Thoracic aorta (tissue), 2 donors: Measurements from ENCODE around the gene MPO. TPM values are rescaled to one million over a fixed set of nuclear protein-coding genes. Genes with fewer than 3 reads are reported as not detected.
A peak's percentile ranks its signal among the peaks of the same experiment; 100 is the strongest.

Experiments
- ATAC-seq: fragments of 150-250 bp; one replicate; pipeline ENCODE4 v1.8.0; 2017; ENCODE audit warnings: low read depth; ENCODE audit not compliant: insufficient number of reproducible peaks, low FRiP score
- DNase-seq: peaks from one replicate; pipeline ENCODE4 v3.0.0-alpha.2; 2020; ENCODE audit warnings: low spot score
- H3K27ac ChIP-seq, 2 donors: fragments of 200-600 bp; sonication (generic); 1 replicate in 1 of 2; 2 replicates in 1 of 2; pipeline ENCODE4 v1.5.1; 2016; ENCODE audit warnings: mild to moderate bottlenecking in 2 of 2, moderate library complexity in 2 of 2
- H3K27me3 ChIP-seq: fragments of 200-600 bp; sonication (generic); replicated peaks from 2 replicates; pipeline ENCODE4 v1.6.0; 2016; ENCODE audit warnings: mild to moderate bottlenecking; ENCODE audit not compliant: insufficient read depth
- H3K36me3 ChIP-seq: fragments of 200-600 bp; sonication (generic); one replicate; pipeline ENCODE4 v1.5.1; 2016
- H3K4me1 ChIP-seq, 2 donors: fragments of 200-600 bp; sonication (generic); 1 replicate in 1 of 2; 2 replicates in 1 of 2; pipeline versions ENCODE4 v1.5.1 to v1.6.0; 2016; ENCODE audit warnings: low read depth in 2 of 2, mild to moderate bottlenecking in 1 of 2; ENCODE audit not compliant: control insufficient read depth in 1 of 2
- H3K4me3 ChIP-seq: fragments of 200-600 bp; sonication (generic); 2 replicates; pipeline ENCODE4 v1.5.1; 2016; ENCODE audit warnings: mild to moderate bottlenecking
- H3K9me3 ChIP-seq: fragments of 200-600 bp; sonication (generic); 2 replicates; pipeline ENCODE4 v1.5.1; 2016
- CTCF ChIP-seq: fragments of 200-600 bp; sonication (generic); IDR thresholded peaks from one replicate; pipeline ENCODE4 v1.5.1; 2019; ENCODE audit warnings: antibody characterized with exemption
- total RNA-seq, 2 donors: library from RNA; depleted of rRNA; stranded (reverse); fragments of >200 nt; gene quantifications; one replicate each; pipeline versions ENCODE4 v1.1.0 to v1.2.3, GENCODE V29; 2016

MPO gene
- under 1 TPM in 1 of 2 donors, not detected in 1; 0.14 TPM for total RNA-seq

GRCh38 chr17:58280480-58281217 is at the start of gene MPO:
MPO (minus strand) TSS chr17:58280935; CDS start chr17:58280758, 177 bp downstream.
- no peak within 1 kb of the TSS for H3K27ac ChIP-seq
- no peak for DNase-seq
- no peak for TF ChIP-seq CTCF
- H3K36me3 ChIP-seq: no peaks in the 10 kb centered on the region
- no peaks in the 10 kb centered on the region for H3K9me3 ChIP-seq
- H3K4me3 ChIP-seq: no peak within 1 kb of the TSS
- ATAC-seq: no peak
- H3K4me1 ChIP-seq: peaks cover 0 to 14% of the 10 kb centered on the region in 2 donors
- H3K27me3 ChIP-seq: no peaks in the 10 kb centered on the region

DNA sequence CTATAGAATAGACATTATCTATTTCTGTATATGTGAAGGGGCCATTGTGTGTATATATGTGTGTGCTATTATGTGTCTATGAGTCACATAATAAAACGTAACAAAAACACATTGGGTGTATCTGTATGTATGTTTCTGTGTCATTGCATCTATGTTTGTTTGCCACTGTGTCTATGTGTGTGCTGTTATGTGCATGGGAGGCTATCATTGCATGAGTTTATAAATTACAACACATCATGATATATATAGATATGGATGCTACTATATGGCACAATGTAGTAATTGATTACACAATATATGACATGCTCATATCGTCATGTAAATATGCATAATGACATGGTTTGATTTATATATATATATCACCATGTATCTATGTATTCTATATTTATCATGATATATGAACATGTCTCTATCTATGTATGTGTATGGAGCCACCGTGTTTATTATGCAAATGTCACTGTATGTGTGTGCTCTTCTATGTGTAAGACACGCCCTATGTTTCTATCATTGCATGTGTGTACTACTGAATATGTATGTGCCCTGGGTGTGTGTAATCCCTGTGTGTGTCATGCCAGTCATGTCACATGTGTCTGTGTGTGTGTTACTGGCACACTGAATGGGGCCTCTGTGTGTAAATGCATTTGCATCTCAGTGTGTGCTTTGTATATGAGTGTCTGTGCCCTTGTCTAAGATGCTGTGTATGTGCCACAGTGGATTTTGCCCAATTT is 49.2 kb upstream of the MPO start:
- no peak overlapping the region for H3K27ac ChIP-seq
- H3K4me1 ChIP-seq: peaks cover 4 to 6% of the 10 kb centered on the region in 2 donors
- peak overlapping the region; percentile 72 for H3K4me3 ChIP-seq
- no peaks in the 10 kb centered on the region for H3K9me3 ChIP-seq
- no peak for TF ChIP-seq CTCF
- no peaks in the 10 kb centered on the region for H3K27me3 ChIP-seq
- ATAC-seq: no peak
- DNase-seq: no peak
- H3K36me3 ChIP-seq: no peaks in the 10 kb centered on the region

GRCh38 chr17:58329035-58329809 is 48.5 kb upstream of the MPO start:
- ATAC-seq (no peak), DNase-seq (no peak)
- Histone ChIP-seq H3K4me1 (peaks cover 6 to 11% of the 10 kb centered on the region in 2 donors), H3K9me3 (no peaks in the 10 kb centered on the region), H3K36me3 (no peaks in the 10 kb centered on the region), H3K4me3 (peak overlapping the region; percentile 33), H3K27ac (no peak overlapping the region), H3K27me3 (no peaks in the 10 kb centered on the region)
- no peak for TF ChIP-seq CTCF

DNA sequence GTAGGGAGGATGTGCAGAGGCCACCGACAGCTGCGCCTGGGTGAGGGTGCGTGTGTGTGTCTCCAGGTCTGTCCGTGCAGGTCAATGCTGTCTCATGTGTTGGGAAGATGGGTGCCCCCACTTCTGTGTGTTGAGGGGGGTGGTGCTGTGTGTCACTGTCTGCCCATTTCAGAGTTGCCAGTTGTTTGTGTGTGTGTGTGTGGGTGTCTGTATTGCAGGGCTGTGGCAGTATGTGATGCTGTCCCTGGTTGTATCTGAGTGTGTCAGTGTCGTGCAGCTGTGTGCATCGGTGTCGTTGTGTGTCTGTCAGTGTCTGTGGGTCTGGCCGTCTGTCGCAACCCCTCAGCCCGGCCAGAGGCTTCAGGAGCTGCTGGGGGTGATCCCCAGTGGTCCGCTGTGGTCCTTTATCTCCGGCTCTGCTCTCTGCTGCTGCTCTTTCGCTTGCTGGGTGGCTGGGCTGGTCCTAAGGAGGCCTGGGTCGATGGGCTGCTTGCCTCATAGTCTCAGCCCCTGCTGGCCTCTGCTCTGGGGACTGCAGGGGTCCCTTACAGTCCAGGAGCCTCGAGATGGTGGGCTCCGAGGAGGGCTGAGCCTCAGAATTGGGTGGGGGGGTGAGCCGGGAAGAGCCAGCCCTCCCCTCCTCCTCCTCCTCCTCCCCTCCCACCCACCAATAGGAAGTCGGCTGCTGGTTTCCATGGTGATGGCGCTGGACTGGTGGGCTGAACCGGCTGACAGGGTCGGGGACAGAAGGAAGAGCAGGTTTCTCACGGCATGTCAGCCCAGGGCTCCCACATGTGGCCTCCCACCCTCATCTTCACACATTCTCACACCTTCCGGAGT is 47.7 kb upstream of the MPO start, which contains the start of gene TSPOAP1:
Gene TSPOAP1 (minus strand): TSS at position 601 of the 840 bp plus-strand sequence. CDS start 875 bp downstream, outside the sequence.
- no peaks in the 10 kb centered on the region for H3K36me3 ChIP-seq
- no peak within 1 kb of the TSS for H3K27ac ChIP-seq
- ATAC-seq: no peak
- peaks cover 6 to 19% of the 10 kb centered on the region in 2 donors for H3K4me1 ChIP-seq
- no peak for TF ChIP-seq CTCF
- DNase-seq: no peak
- no peaks in the 10 kb centered on the region for H3K27me3 ChIP-seq
- H3K4me3 ChIP-seq: peak within 1 kb of the TSS; percentile 33
- no peaks in the 10 kb centered on the region for H3K9me3 ChIP-seq
